HG03469 (cell line): ENCODE results near the gene ZDHHC6.
"Not testable (repeated sequence)": the region's sequence is repeated elsewhere in the genome, so short reads cannot be mapped to it uniquely, and the experiment has no call there.

Source experiments
- ATAC-seq: cut with Tn5 transposase; IDR thresholded peaks from one replicate; pipeline ENCODE4 v1.9.1; 2021; ENCODE audit warnings: mild to moderate bottlenecking, moderate library complexity, moderate number of reproducible peaks; ENCODE audit not compliant: unreplicated experiment

ZDHHC6 gene

GRCh38 chr10:112446055-112446854, 459 bp downstream of the ZDHHC6 start:
- ATAC-seq: no peak

DNA sequence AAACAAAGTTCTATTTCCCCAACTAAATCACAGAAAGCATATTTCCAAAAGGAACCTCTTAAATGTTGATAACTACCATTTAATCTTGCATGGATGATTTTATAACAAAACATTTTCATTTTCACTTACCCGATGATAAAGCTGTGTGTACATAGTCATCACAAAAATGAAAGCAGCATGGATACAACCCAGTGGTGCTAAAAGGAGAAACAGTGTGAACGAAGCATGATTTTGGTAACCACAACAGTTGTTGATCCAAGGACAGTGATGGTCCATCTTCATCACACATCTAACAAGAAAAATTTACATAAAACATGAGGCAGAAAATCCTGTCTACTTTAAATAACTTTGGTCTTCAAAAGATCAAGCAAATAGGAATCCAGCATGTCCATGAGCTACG, 4.7 kb downstream of the ZDHHC6 start:
- no peak for ATAC-seq

GRCh38 chr10:112441520-112441919, 5.2 kb downstream of the ZDHHC6 start:
- ATAC-seq: no peak

GRCh38 chr10:112438356-112438755, 8.4 kb downstream of the ZDHHC6 start:
- ATAC-seq: no peak

DNA sequence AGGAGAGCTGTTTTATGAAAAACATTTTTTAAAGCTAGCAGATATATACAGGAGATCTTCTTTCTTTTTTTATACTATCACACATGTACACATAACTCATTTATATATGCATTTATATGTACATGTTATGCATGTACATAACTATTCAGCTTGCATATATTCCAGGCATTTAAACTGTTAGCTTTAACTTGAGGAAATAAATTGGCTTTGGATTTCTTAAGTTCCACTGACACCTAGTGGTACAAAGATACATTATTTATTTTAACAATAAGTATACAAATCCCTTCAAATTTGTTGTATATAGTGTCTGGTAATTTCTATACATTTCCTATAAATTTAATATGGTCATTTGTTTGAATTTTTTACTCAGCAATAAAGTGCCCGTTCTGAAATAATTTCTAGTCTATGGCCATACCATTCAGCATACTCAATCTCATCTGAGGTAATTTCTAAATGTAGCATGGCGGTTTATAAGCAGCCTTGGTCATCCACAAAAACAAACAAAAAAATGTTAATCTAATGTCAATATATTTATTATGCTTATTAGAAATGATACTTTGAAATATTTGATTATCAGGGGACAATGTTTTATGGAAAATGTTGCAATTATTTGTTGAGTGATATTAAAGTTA, 11.6 kb downstream of the ZDHHC6 start:
- ATAC-seq: no peak

DNA sequence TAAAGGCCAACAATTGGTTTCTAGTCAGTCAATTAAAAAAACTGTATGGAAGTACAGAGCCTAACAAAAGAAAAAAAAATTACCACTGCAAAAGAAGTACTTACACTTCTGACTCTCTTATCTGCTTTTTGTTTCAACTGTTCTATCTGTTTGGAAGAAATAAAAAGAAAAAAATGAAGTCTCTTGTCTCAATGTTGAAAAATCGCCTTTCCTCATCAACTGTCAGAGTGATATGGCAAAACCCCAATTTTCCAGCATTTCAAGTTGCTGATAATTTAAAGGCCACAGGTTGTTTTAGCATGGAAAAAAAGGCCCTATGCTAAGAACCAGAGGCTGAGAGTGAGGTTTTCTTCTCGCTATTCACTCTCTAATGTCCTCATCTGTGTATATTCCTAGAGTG, 13.6 kb downstream of the ZDHHC6 start:
- ATAC-seq: no peak

GRCh38 chr10:112429654-112430230, 17.0 kb downstream of the ZDHHC6 start:
- ATAC-seq: no peak

DNA sequence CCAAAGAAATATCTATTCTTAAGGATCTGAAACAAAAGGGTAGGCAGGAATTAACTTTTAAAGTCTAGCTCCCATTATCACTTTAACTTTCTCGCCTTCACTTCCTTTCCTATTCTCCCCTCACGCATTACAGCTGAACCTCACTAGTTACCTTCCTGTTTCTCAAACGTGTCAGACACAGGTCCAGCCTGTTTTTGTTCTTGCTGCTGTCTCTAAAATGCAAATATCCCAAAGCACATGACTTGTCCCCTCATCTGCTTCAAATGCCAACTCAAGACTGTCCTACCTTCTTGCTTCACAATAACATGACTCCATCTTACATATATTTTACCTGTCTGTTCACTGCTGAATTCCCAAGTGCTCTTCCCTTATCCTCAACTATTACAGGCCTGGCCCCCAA, 17.6 kb downstream of the ZDHHC6 start:
- no peak for ATAC-seq

- no peak for ATAC-seq
Observed at GRCh38 chr10:112426111-112426510, 20.6 kb downstream of the ZDHHC6 start.

- no peak for ATAC-seq
Observed at GRCh38 chr10:112424651-112425050, 22.1 kb downstream of the ZDHHC6 start.

GRCh38 chr10:112421731-112422130, 25.0 kb downstream of the ZDHHC6 start:
- no peak for ATAC-seq

DNA sequence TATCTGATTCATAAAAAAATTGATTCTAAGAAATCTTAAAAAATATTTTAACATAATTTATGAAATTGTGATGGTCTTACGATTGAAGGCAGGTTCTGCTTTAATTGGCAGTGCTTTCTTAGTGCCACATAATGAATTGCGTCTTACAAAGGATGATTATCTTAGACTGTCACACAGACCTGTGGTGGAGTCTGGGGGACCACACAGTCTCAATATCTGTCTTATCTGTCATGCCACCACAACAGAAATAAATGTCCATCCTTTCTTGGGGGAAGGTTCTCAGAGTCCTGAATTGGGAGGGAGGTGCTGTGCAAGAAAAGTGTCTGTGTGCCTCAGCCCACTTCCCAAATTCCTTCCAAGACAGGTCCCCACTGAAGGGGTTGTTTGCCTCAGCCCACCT, 34.0 kb downstream of the ZDHHC6 start:
- no peak for ATAC-seq

GRCh38 chr10:112409755-112410154, 37.0 kb downstream of the ZDHHC6 start:
- ATAC-seq: no peak

- ATAC-seq: no peak
Observed at GRCh38 chr10:112409299-112409698, 37.4 kb downstream of the ZDHHC6 start.

- no peak for ATAC-seq
Observed at GRCh38 chr10:112407696-112408095, 39.0 kb downstream of the ZDHHC6 start.

- not testable (repeated sequence) for ATAC-seq
Observed at GRCh38 chr10:112406806-112407205, 39.9 kb downstream of the ZDHHC6 start.

- ATAC-seq: no peak
Observed at GRCh38 chr10:112404617-112405016, 42.1 kb downstream of the ZDHHC6 start.

DNA sequence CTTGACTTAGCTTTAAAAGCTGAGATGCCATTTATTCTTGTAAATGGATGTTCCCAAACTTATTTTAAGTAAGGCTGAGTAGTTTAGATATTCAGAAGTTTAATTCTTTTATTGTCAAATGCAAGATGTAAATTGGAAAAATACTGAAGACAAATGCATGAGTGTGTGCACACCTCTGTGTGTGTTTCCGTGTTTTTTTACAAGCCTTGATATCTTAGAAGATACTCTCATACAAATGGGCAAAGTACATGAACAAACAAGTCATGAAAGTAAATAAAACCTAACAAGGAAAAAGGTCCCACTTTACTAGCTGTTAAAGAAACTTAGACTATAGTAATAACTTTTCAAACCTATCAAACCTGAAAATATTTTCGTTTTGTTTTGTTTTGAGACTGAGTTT, 43.8 kb downstream of the ZDHHC6 start:
- no peak for ATAC-seq

GRCh38 chr10:112397592-112397991, 49.1 kb downstream of the ZDHHC6 start:
- ATAC-seq: no peak

- ATAC-seq: no peak
Observed at GRCh38 chr10:112395809-112396530, 50.7 kb downstream of the ZDHHC6 start.

DNA sequence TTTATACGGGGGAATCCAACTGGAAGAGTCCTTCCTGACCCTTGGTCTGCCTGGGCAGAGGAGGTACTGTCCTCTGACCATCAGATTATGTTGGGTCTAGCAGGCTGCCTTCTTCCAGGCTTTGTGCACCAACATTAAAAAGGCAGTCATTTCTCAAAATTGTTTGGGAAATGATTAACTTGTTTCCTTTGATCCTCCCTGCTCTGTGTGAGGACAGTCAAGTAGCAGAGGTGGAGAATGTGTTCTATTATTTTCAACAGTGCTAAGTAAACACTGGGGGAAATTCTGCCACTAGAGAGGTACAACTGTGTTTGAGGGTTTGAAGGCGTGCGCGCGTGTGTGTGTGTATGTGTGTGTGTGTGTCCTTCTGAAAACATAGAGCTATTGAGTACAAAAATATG, 52.2 kb downstream of the ZDHHC6 start:
- ATAC-seq: no peak
